Type B pancreatic cell (in vitro differentiated cells): ENCODE data around the gene RFTN1. TPM values are rescaled to one million over a fixed set of nuclear protein-coding genes. Genes with fewer than 3 reads are reported as not detected.

Source experiments
- DNase-seq: peaks from one replicate; pipeline ENCODE4 v3.0.0; 2021; ENCODE audit warnings: mixed read lengths; ENCODE audit not compliant: unreplicated experiment; ENCODE audit errors: extremely low spot score
- H3K27ac Mint-ChIP-seq: 2 replicates; pipeline ENCODE4 v1.8.0; 2021; ENCODE audit warnings: mild to moderate bottlenecking, mixed read lengths
- H3K27me3 Mint-ChIP-seq: 2 replicates; pipeline ENCODE4 v1.8.0; 2021; ENCODE audit warnings: mixed read lengths
- H3K36me3 Mint-ChIP-seq: 2 replicates; pipeline ENCODE4 v1.8.0; 2021; ENCODE audit warnings: mixed read lengths
- H3K4me1 Mint-ChIP-seq: one replicate; pipeline ENCODE4 v1.8.0; 2021; ENCODE audit warnings: mixed read lengths; ENCODE audit not compliant: unreplicated experiment
- H3K4me3 Mint-ChIP-seq: 2 replicates; pipeline ENCODE4 v1.8.0; 2021; ENCODE audit warnings: mild to moderate bottlenecking, mixed read lengths
- H3K9me3 Mint-ChIP-seq: 2 replicates; pipeline ENCODE4 v1.8.0; 2021; ENCODE audit warnings: mixed read lengths
- CTCF ChIP-seq: fragments of 200-600 bp; sonication (generic); conservative IDR thresholded peaks from 2 replicates; pipeline ENCODE4 v1.5.0; 2021; ENCODE audit warnings: antibody characterized with exemption, mild to moderate bottlenecking
- total RNA-seq: library from RNA; stranded (reverse); gene quantifications from 2 replicates; pipeline ENCODE4 v1.2.1, GENCODE V29; 2021; ENCODE audit warnings: low replicate concordance

RFTN1 gene
- total RNA-seq, 1 donor from 2014 or later = 18.3 TPM

- H3K9me3 Mint-ChIP-seq = peaks cover 4% of the 10 kb centered on the region
- peaks cover 5% of the 10 kb centered on the region for H3K4me1 Mint-ChIP-seq
- no peaks in the 10 kb centered on the region for H3K36me3 Mint-ChIP-seq
- H3K27ac Mint-ChIP-seq = no peak overlapping the region
- no peak for DNase-seq
- no peak overlapping the region for H3K4me3 Mint-ChIP-seq
- no peak for TF ChIP-seq CTCF
- peaks cover 26% of the 10 kb centered on the region for H3K27me3 Mint-ChIP-seq
Observed at GRCh38 chr3:16528106-16528505, 14.6 kb upstream of the RFTN1 start.

- H3K36me3 Mint-ChIP-seq = no peaks in the 10 kb centered on the region
- H3K27ac Mint-ChIP-seq = no peak overlapping the region
- no peaks in the 10 kb centered on the region for H3K4me1 Mint-ChIP-seq
- no peak overlapping the region for H3K4me3 Mint-ChIP-seq
- no peak for DNase-seq
- no peak for TF ChIP-seq CTCF
- peaks cover 4% of the 10 kb centered on the region for H3K9me3 Mint-ChIP-seq
- H3K27me3 Mint-ChIP-seq = peaks cover 35% of the 10 kb centered on the region
Observed at GRCh38 chr3:16524196-16524595, 10.7 kb upstream of the RFTN1 start.

- H3K4me1 Mint-ChIP-seq = no peaks in the 10 kb centered on the region
- TF ChIP-seq CTCF = no peak
- no peak for DNase-seq
- no peak overlapping the region for H3K4me3 Mint-ChIP-seq
- no peaks in the 10 kb centered on the region for H3K36me3 Mint-ChIP-seq
- H3K27ac Mint-ChIP-seq = no peak overlapping the region
- H3K27me3 Mint-ChIP-seq = peaks cover 33% of the 10 kb centered on the region
- peaks cover 6% of the 10 kb centered on the region for H3K9me3 Mint-ChIP-seq
Observed at GRCh38 chr3:16523778-16524177, 10.3 kb upstream of the RFTN1 start.

GRCh38 chr3:16522834-16523233 lies 9.3 kb upstream of the RFTN1 start:
- no peak for DNase-seq
- H3K27me3 Mint-ChIP-seq = peaks cover 30% of the 10 kb centered on the region
- peaks cover 8% of the 10 kb centered on the region for H3K9me3 Mint-ChIP-seq
- no peaks in the 10 kb centered on the region for H3K36me3 Mint-ChIP-seq
- no peak overlapping the region for H3K27ac Mint-ChIP-seq
- H3K4me3 Mint-ChIP-seq = no peak overlapping the region
- TF ChIP-seq CTCF = no peak
- H3K4me1 Mint-ChIP-seq = peaks cover under 1% of the 10 kb centered on the region

- Mint-ChIP-seq H3K27ac (no peak overlapping the region), H3K36me3 (no peaks in the 10 kb centered on the region), H3K27me3 (peaks cover 33% of the 10 kb centered on the region), H3K9me3 (peaks cover 8% of the 10 kb centered on the region), H3K4me1 (peaks cover 17% of the 10 kb centered on the region), H3K4me3 (no peak overlapping the region)
- DNase-seq = no peak
- TF ChIP-seq CTCF = no peak
Observed at GRCh38 chr3:16520970-16521881, 7.7 kb upstream of the RFTN1 start.
